ENCODE measurements around the gene ZIM2. TPM values are rescaled to one million over a fixed set of nuclear protein-coding genes. Genes with fewer than 3 reads are reported as not detected.

The ZIM2 gene
- polyA plus RNA-seq, 4 donors, result 1.1 to 13.6 (median 2.8) TPM

Other genes starting within 250 kb of the ZIM2 start
- gene ZNF71, start 245.4 kb downstream of the ZIM2 start, polyA plus RNA-seq (ENCODE audit: insufficient read length in 4 of 4), result 1 to 10 TPM; 8.0 to 10.0 (median 9.0) TPM
- 1 to 10 TPM; 1.0 to 2.0 (median 1.6) TPM for gene SMIM17, start 197.6 kb downstream of the ZIM2 start, polyA plus RNA-seq (ENCODE audit: insufficient read length in 4 of 4)
- gene ZNF835, start 169.0 kb downstream of the ZIM2 start, polyA plus RNA-seq (ENCODE audit: insufficient read length in 4 of 4), result 1 to 10 TPM; 4.6 to 5.6 (median 5.2) TPM
- gene PEG3, start within 50 bp of the ZIM2 start, polyA plus RNA-seq (ENCODE audit: insufficient read length in 4 of 4), result 100 to 1,000 TPM in 2 of 4 donors, 10 to 100 TPM in 2; 63.7 to 256 (median 92.1) TPM